PC-3 (cell line): ENCODE data around the gene RIC1. TPM values are rescaled to one million over a fixed set of nuclear protein-coding genes. Genes with fewer than 3 reads are reported as not detected.
"Not testable (repeated sequence)": the region's sequence is repeated elsewhere in the genome, so short reads cannot be mapped to it uniquely, and the experiment has no call there.

Source experiments
- ATAC-seq: fragments of 200-7000 bp; cut with Tn5 transposase; 2 replicates; pipeline ENCODE4 v1.9.1; 2020; ENCODE audit warnings: mild to moderate bottlenecking, moderate library complexity
- BruUV-seq: library from RNA; stranded (reverse); fragments of 400-500 nt; replicated peaks from 2 replicates; lab custom pipeline; 2021; lab: Mats Ljungman, UMichigan
- CTCF ChIA-PET: fragments of 300-600 bp; sonication (Branson Sonifier 250); formaldehyde crosslinking; loops from one replicate; lab custom pipeline; 2022; ENCODE audit warnings: antibody characterized with exemption; lab: Charles Lee
- POLR2A ChIA-PET: fragments of 300-600 bp; sonication (Branson Sonifier 250); formaldehyde crosslinking; loops from one replicate; lab custom pipeline; 2022; ENCODE audit warnings: antibody characterized with exemption; ENCODE audit not compliant: unreplicated experiment; lab: Charles Lee
- DNase-seq: peaks from one replicate; pipeline ENCODE4 v3.0.0-alpha.2; 2015
- H2AFZ ChIP-seq: fragments of 300-600 bp; sonication (generic); 2 replicates; pipeline ENCODE4 v1.6.0; 2016; ENCODE audit warnings: antibody characterized with exemption, low read length
- H3F3A ChIP-seq: fragments of 300-600 bp; sonication (generic); one replicate; pipeline ENCODE4 v1.6.0; 2017; ENCODE audit warnings: antibody characterized with exemption, low read length, control low read depth, mild to moderate bottlenecking; ENCODE audit not compliant: unreplicated experiment
- H3K27ac ChIP-seq: fragments of 300-600 bp; sonication (generic); 2 replicates; pipeline ENCODE4 v1.5.1; 2016; ENCODE audit warnings: mild to moderate bottlenecking, low read length
- H3K27me3 ChIP-seq: fragments of 300-600 bp; sonication (generic); 2 replicates; pipeline ENCODE4 v1.6.1; 2016; ENCODE audit warnings: low read length, mixed read lengths
- H3K36me3 ChIP-seq: fragments of 300-600 bp; sonication (generic); 2 replicates; pipeline ENCODE4 v1.6.1; 2016; ENCODE audit warnings: low read depth, mixed run types, low read length, mixed read lengths
- H3K4me1 ChIP-seq: fragments of 300-600 bp; sonication (generic); 2 replicates; pipeline ENCODE4 v1.5.1; 2016; ENCODE audit warnings: low read length; ENCODE audit not compliant: insufficient read depth
- H3K4me2 ChIP-seq: fragments of 300-600 bp; sonication (generic); 2 replicates; pipeline ENCODE4 v1.6.0; 2016; ENCODE audit warnings: low read length
- H3K4me3 ChIP-seq: fragments of 300-600 bp; sonication (generic); 2 replicates; pipeline ENCODE4 v1.5.1; 2016; ENCODE audit warnings: mild to moderate bottlenecking, low read length, mixed read lengths
- H3K79me2 ChIP-seq: fragments of 300-600 bp; sonication (generic); 2 replicates; pipeline ENCODE4 v1.6.1; 2017; ENCODE audit warnings: low read length, mixed read lengths
- H3K9ac ChIP-seq: fragments of 300-600 bp; sonication (generic); 2 replicates; pipeline ENCODE4 v1.6.0; 2016; ENCODE audit warnings: mild to moderate bottlenecking, low read length
- H3K9me2 ChIP-seq: fragments of 300-600 bp; sonication (generic); replicated peaks from 2 replicates; pipeline ENCODE4 v1.6.1; 2016; ENCODE audit warnings: mixed run types, low read length, mixed read lengths
- H3K9me3 ChIP-seq: fragments of 300-600 bp; sonication (generic); 2 replicates; pipeline ENCODE4 v1.6.1; 2016; ENCODE audit warnings: low read length, mixed read lengths
- H4K20me1 ChIP-seq: fragments of 300-600 bp; sonication (generic); 2 replicates; pipeline ENCODE4 v1.6.1; 2016; ENCODE audit warnings: low read length, mixed read lengths
- CTCF ChIP-seq: fragments of 300-600 bp; sonication (generic); conservative IDR thresholded peaks from 2 replicates; pipeline ENCODE4 v1.5.1; 2017; ENCODE audit warnings: antibody characterized with exemption, low read depth, mild to moderate bottlenecking, low read length
- EZH2 ChIP-seq: fragments of 300-600 bp; sonication (generic); IDR thresholded peaks from one replicate; pipeline ENCODE4 v1.6.1; 2017; ENCODE audit warnings: antibody characterized with exemption, mild to moderate bottlenecking, low read length; ENCODE audit not compliant: unreplicated experiment
- EZH2phosphoT487 ChIP-seq: fragments of 300-600 bp; sonication (generic); IDR thresholded peaks from 2 replicates; pipeline ENCODE4 v1.6.1; 2018; ENCODE audit warnings: mild to moderate bottlenecking, antibody characterized with exemption, low read length, borderline replicate concordance
- intact Hi-C: fragments of 100-400 bp; cut with micrococcal nuclease; formaldehyde crosslinking; loops from 2 replicates; pipeline ENCODE4 v1.9.0; 2023
- total RNA-seq: library from RNA; depleted of rRNA; stranded (reverse); fragments of >200 nt; gene quantifications from 2 replicates; pipeline ENCODE4 v1.2.3, GENCODE V29; 2014

The RIC1 gene
- total RNA-seq, 1 experiment from 2014 or later: 16.0 TPM

- Histone ChIP-seq H3K4me1 (peaks cover 12% of the 10 kb centered on the region; the same call in 1 of the 2 replicates), H3K9me2 (no peaks in the 10 kb centered on the region), H3K36me3 (0 out of 2 replicates have a peak, but pooled peaks cover 3% of the 10 kb centered on the region), H2AFZ (no peak overlapping the region), H3K4me2 (peak overlapping the region; percentile 34; the same call in 1 of the 2 replicates), H3K79me2 (peaks cover 48% of the 10 kb centered on the region), H3K27ac (peak overlapping the region; percentile 27; the same call in 1 of the 2 replicates), H3K9me3 (no peaks in the 10 kb centered on the region), H3K4me3 (no peak overlapping the region), H3K9ac (no peak overlapping the region), H3K27me3 (no peaks in the 10 kb centered on the region), H3F3A (no peaks in the 10 kb centered on the region), H4K20me1 (no peaks in the 10 kb centered on the region)
- DNase-seq (peak; percentile 19), ATAC-seq (peak; percentile 70)
- intact Hi-C loops: no loop called here
- TF ChIP-seq CTCF: no peak
- no peak for TF ChIP-seq EZH2phosphoT487
- no peak for TF ChIP-seq EZH2
- POLR2A ChIA-PET: no interaction called here
- CTCF ChIA-PET: no interaction called here
- no TSS peak for BruUV-seq
Observed at GRCh38 chr9:5671711-5672353, 42.9 kb downstream of the RIC1 start.

- H3K36me3 ChIP-seq, H3K9me2 ChIP-seq, H4K20me1 ChIP-seq, CTCF ChIA-PET, H3K27me3 ChIP-seq, POLR2A ChIA-PET, BruUV-seq, ATAC-seq, H3K4me2 ChIP-seq, H2AFZ ChIP-seq, H3K9me3 ChIP-seq, H3F3A ChIP-seq, H3K9ac ChIP-seq, H3K4me3 ChIP-seq, intact Hi-C loops: not testable (repeated sequence)
- Histone ChIP-seq H3K4me1 (peaks cover 12% of the 10 kb centered on the region; the same call in 1 of the 2 replicates), H3K27ac (peak overlapping the region; percentile 30; the same call in 1 of the 2 replicates), H3K79me2 (peaks cover 24% of the 10 kb centered on the region)
- peak; percentile 51 for DNase-seq
Observed at GRCh38 chr9:5675046-5675445, 46.1 kb downstream of the RIC1 start.

- H3F3A ChIP-seq, H3K36me3 ChIP-seq, CTCF ChIA-PET, H4K20me1 ChIP-seq, H3K9me3 ChIP-seq, H3K27ac ChIP-seq, ATAC-seq, H3K9ac ChIP-seq, H3K4me1 ChIP-seq, H3K27me3 ChIP-seq, POLR2A ChIA-PET, H3K9me2 ChIP-seq, H3K4me2 ChIP-seq, H3K4me3 ChIP-seq, H2AFZ ChIP-seq, H3K79me2 ChIP-seq, intact Hi-C loops, DNase-seq, BruUV-seq: not testable (repeated sequence)
Observed at GRCh38 chr9:5683591-5683990, 54.7 kb downstream of the RIC1 start.
